ENCODE results near the gene P4HA2. TPM values are rescaled to one million over a fixed set of nuclear protein-coding genes. Genes with fewer than 3 reads are reported as not detected.
A peak's percentile ranks its signal among the peaks of the same experiment; 100 is the strongest.

P4HA2 gene
- total RNA-seq, 1 donor from 2014 or later = 26.6 TPM

DNA sequence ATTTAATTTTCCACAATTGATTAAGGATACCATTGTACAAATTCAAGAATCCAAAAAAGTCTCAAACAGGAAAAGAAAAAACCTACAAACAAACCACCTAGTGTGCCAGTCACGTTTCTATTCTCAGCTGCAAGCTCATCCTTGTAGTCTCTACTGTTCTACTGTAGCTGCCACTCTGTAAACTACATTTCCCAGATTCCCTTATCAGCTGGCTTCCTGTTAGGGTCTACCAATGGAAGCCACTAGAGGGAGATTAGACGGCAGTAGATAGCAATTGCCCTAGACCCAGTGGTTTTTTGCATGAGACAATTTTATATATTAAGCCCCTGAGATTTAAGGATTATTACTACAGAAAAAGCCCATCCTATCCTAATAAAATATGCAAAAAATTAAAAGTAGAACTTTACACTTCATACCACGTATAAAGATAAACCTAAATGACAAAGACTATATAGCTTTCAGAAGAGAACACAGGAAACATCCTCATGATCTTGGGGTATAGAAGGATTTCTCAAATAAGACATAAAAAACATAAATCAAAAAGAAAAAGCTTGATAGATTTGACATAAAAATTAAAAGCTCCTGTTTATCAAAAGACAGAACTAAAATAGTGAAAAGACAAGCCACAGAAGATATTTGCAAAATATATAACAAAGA lies 37.4 kb downstream of the P4HA2 start:
- Mint-ChIP-seq H3K27me3 (ENCODE audit: unreplicated experiment) (peaks cover 2% of the 10 kb centered on the region), H3K36me3 (ENCODE audit: unreplicated experiment) (no peaks in the 10 kb centered on the region), H3K27ac (ENCODE audit: unreplicated experiment) (no peak overlapping the region), H3K4me3 (ENCODE audit: unreplicated experiment) (no peak overlapping the region), H3K9me3 (ENCODE audit: unreplicated experiment) (no peaks in the 10 kb centered on the region), H3K4me1 (ENCODE audit: low read depth, unreplicated experiment) (no peaks in the 10 kb centered on the region)
- DNase-seq = no peak
- TF ChIP-seq, protein P1, sequence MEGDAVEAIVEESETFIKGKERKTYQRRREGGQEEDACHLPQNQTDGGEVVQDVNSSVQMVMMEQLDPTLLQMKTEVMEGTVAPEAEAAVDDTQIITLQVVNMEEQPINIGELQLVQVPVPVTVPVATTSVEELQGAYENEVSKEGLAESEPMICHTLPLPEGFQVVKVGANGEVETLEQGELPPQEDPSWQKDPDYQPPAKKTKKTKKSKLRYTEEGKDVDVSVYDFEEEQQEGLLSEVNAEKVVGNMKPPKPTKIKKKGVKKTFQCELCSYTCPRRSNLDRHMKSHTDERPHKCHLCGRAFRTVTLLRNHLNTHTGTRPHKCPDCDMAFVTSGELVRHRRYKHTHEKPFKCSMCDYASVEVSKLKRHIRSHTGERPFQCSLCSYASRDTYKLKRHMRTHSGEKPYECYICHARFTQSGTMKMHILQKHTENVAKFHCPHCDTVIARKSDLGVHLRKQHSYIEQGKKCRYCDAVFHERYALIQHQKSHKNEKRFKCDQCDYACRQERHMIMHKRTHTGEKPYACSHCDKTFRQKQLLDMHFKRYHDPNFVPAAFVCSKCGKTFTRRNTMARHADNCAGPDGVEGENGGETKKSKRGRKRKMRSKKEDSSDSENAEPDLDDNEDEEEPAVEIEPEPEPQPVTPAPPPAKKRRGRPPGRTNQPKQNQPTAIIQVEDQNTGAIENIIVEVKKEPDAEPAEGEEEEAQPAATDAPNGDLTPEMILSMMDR (IDR thresholded peaks at IDR 0.05; ENCODE audit: partially characterized antibody, unreplicated experiment) = peak; percentile 75

- Mint-ChIP-seq H3K27me3 (ENCODE audit: unreplicated experiment) (no peaks in the 10 kb centered on the region), H3K9me3 (ENCODE audit: unreplicated experiment) (no peaks in the 10 kb centered on the region), H3K4me3 (ENCODE audit: unreplicated experiment) (no peak overlapping the region), H3K4me1 (ENCODE audit: low read depth, unreplicated experiment) (no peaks in the 10 kb centered on the region), H3K27ac (ENCODE audit: unreplicated experiment) (no peak overlapping the region), H3K36me3 (ENCODE audit: unreplicated experiment) (no peaks in the 10 kb centered on the region)
- TF ChIP-seq, protein P1 (IDR thresholded peaks at IDR 0.05; ENCODE audit: partially characterized antibody, unreplicated experiment) = no peak
- no peak for DNase-seq
Observed at GRCh38 chr5:132184588-132184987, 43.1 kb downstream of the P4HA2 start.

DNA sequence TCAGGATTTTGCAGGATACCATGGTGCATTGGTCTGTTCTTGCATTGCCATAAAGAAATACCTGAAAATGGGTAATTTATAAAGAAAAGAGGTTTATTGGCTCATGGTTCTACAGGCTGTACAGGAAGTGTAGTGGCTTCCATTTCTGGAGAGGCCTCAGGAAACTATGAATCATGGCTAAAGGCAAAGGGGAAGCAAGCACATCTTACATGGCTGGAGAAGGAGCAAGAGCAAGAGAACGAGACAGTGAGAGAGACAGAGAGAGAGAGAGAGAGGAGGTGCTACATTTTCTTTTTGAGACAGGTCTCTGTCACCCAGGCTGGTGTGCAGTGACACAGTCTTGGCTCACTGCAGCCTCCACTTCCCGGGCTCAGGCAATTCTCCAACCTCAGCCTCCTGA lies 43.9 kb downstream of the P4HA2 start:
- H3K27me3 Mint-ChIP-seq (ENCODE audit: unreplicated experiment) = no peaks in the 10 kb centered on the region
- H3K36me3 Mint-ChIP-seq (ENCODE audit: unreplicated experiment) = no peaks in the 10 kb centered on the region
- H3K27ac Mint-ChIP-seq (ENCODE audit: unreplicated experiment) = no peak overlapping the region
- no peak overlapping the region for H3K4me3 Mint-ChIP-seq (ENCODE audit: unreplicated experiment)
- no peaks in the 10 kb centered on the region for H3K4me1 Mint-ChIP-seq (ENCODE audit: low read depth, unreplicated experiment)
- H3K9me3 Mint-ChIP-seq (ENCODE audit: unreplicated experiment) = no peaks in the 10 kb centered on the region
- TF ChIP-seq, protein P1 (IDR thresholded peaks at IDR 0.05; ENCODE audit: partially characterized antibody, unreplicated experiment) = no peak
- no peak for DNase-seq

DNA sequence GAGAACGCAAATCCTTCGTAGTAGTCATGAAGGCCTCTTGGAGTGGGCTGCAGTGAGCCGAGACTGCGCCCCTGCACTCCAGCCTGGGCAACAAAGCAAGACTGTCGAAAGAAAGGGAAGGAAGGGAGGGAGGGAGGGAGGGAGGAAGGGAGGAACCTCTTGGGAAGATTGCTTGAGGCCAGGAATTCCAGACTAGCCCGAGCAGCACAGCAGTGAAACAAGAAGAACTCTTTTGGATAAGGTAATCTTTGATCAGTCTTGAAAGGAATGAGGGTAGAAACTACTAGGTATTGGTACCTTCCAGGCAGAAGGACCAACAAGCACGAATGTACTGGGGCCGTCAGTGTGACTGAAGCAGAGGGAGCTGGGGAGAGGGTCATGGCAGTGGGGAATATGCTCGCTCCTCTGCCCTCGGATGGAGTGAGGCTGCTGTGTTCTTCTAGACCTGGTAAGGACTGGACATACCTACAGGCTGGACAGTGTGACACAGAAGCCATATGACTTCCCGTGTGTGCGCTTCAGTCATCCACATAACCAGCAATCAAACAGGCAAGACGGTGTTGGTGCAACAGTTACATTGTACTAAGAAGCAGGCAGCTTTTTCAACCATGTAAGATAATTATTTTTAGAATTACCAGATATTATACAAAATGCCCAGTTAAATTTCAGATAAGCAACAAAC lies 45.2 kb downstream of the P4HA2 start:
- TF ChIP-seq, protein P1 (IDR thresholded peaks at IDR 0.05; ENCODE audit: partially characterized antibody, unreplicated experiment) = no peak
- no peak for DNase-seq
- Mint-ChIP-seq H3K36me3 (ENCODE audit: unreplicated experiment) (no peaks in the 10 kb centered on the region), H3K4me1 (ENCODE audit: low read depth, unreplicated experiment) (no peaks in the 10 kb centered on the region), H3K27ac (ENCODE audit: unreplicated experiment) (no peak overlapping the region), H3K9me3 (ENCODE audit: unreplicated experiment) (no peaks in the 10 kb centered on the region), H3K4me3 (ENCODE audit: unreplicated experiment) (no peak overlapping the region), H3K27me3 (ENCODE audit: unreplicated experiment) (no peaks in the 10 kb centered on the region)

DNA sequence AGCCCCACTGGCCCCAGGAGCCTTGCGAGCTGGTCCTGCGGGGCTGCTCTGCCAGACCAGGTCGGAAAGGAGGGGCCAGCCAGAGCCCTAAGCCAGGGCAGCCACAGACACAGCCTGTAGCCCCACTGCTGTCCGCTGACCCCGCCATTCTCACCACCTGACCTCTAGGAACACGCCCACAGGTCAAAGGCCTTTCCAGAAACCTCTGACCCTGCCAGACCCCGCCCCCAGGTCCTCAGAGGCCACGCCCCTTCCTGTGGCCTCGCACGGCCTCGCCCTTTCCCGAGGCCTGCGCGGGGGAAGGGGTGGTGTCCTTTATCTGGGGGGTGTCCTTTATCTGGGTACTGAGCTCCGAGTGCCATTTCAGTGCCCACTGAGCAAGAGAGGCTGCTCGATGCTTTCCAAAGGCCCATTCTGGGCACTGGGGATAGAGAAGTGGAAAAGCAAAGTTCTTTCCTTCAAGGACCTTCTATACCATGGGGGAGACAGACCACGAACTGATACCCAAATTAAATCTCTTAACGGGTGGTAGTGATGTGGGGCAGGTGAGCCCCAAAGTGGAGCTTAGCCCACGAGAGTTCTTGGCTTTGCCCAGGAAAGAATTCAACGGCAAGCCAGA lies 46.5 kb downstream of the P4HA2 start:
- Mint-ChIP-seq H3K9me3 (ENCODE audit: unreplicated experiment) (no peaks in the 10 kb centered on the region), H3K27ac (ENCODE audit: unreplicated experiment) (no peak overlapping the region), H3K36me3 (ENCODE audit: unreplicated experiment) (no peaks in the 10 kb centered on the region), H3K4me3 (ENCODE audit: unreplicated experiment) (no peak overlapping the region), H3K4me1 (ENCODE audit: low read depth, unreplicated experiment) (no peaks in the 10 kb centered on the region), H3K27me3 (ENCODE audit: unreplicated experiment) (no peaks in the 10 kb centered on the region)
- TF ChIP-seq, protein P1 (IDR thresholded peaks at IDR 0.05; ENCODE audit: partially characterized antibody, unreplicated experiment) = no peak
- DNase-seq = no peak
